Transverse colon (tissue), 4 donors: ENCODE data around the gene PTPRN2. TPM values are rescaled to one million over a fixed set of nuclear protein-coding genes. Genes with fewer than 3 reads are reported as not detected.

Source experiments
- DNase-seq: peaks from one replicate; pipeline ENCODE4 v3.0.0-alpha.2; 2019
- H3K27ac ChIP-seq, 4 donors: fragments of 200-600 bp; sonication (generic); 2 replicates each; pipeline ENCODE4 v1.5.1; 2016 to 2018; ENCODE audit warnings: inconsistent platforms in 4 of 4
- H3K27me3 ChIP-seq: fragments of 200-600 bp; sonication (generic); 2 replicates; pipeline ENCODE4 v1.5.1; 2017; ENCODE audit warnings: inconsistent platforms
- H3K36me3 ChIP-seq, 4 donors: fragments of 200-600 bp; sonication (generic); 2 replicates each; pipeline ENCODE4 v1.5.1; 2017 to 2019; ENCODE audit warnings: inconsistent platforms in 4 of 4
- H3K4me1 ChIP-seq, 4 donors: fragments of 200-600 bp; sonication (generic); 2 replicates each; pipeline ENCODE4 v1.5.1; 2017 to 2020; ENCODE audit warnings: inconsistent platforms in 4 of 4
- H3K4me3 ChIP-seq, 4 donors: fragments of 200-600 bp; sonication (generic); 1 replicate in 1 of 4; 2 replicates in 3 of 4; pipeline versions ENCODE4 v1.5.1 to v1.6.1; 2017 to 2019; ENCODE audit warnings: inconsistent platforms in 4 of 4
- H3K9me3 ChIP-seq, 2 donors: fragments of 200-600 bp; sonication (generic); 2 replicates each; pipeline ENCODE4 v1.5.1; 2017 to 2019; ENCODE audit warnings: inconsistent platforms in 2 of 2
- EP300 ChIP-seq: sonication (generic); formaldehyde crosslinking; IDR thresholded peaks from one replicate; pipeline ENCODE4 v1.6.1; 2017; ENCODE audit warnings: antibody characterized with exemption, low read depth
- POLR2A ChIP-seq: fragments of 450-650 bp; IDR thresholded peaks from one replicate; pipeline ENCODE4 v1.6.1; 2016; ENCODE audit warnings: antibody characterized with exemption, mild to moderate bottlenecking, moderate library complexity
- POLR2AphosphoS5 ChIP-seq, 3 donors: sonication (generic); formaldehyde crosslinking; IDR thresholded peaks; one replicate each; pipeline ENCODE4 v1.6.1; 2016; ENCODE audit warnings: antibody characterized with exemption in 3 of 3
- WGBS, 2 donors: methylation state at CpG; one replicate each; pipeline ENCODE4 v1.1.5; 2018; ENCODE audit warnings: low coverage in 1 of 2; 5-methylcytosine and 5-hydroxymethylcytosine counted together
- in situ Hi-C, 4 donors: fragments of 200-750 bp; cut with MboI; loops; one replicate each; pipeline versions ENCODE4 v1.15.0 to v1.15.1; 2017; ENCODE audit warnings: low sequenced_read_pairs in 3 of 4, low pct_ligation_motif_present in 1 of 4, low pct_unique_long_range_greater_than_20kb in 1 of 4
- intact Hi-C: fragments of 100-400 bp; cut with DNase I; formaldehyde crosslinking; loops from one replicate; pipeline ENCODE4 v1.15.1; 2023; ENCODE audit warnings: low total_unique reads
- total RNA-seq, 4 donors: library from RNA; depleted of rRNA; stranded (reverse); fragments of >200 nt; gene quantifications; one replicate each; pipeline ENCODE4 v1.1.0, GENCODE V29; 2016
- TF ChIP-seq, protein P1 (sequence below), 5 experiments: fragments of 200-600 bp in 3 of 5; fragments of 450-650 bp in 2 of 5; sonication (generic) in 3 of 5; IDR thresholded peaks; 1 replicate in 2 of 5; 2 replicates in 3 of 5; pipeline ENCODE4 v1.5.1; 2016 to 2017; ENCODE audit warnings: antibody characterized with exemption in 5 of 5, inconsistent platforms in 3 of 5, mild to moderate bottlenecking in 2 of 5, moderate library complexity in 1 of 5

The PTPRN2 gene
- total RNA-seq, 4 donors from 2014 or later, result 15.4 to 31.1 (median 21.8) TPM

GRCh38 chr7:157762824-157763223 is 824.8 kb downstream of the PTPRN2 start:
- no peak for TF ChIP-seq POLR2AphosphoS5 (IDR thresholded peaks at IDR 0.05)
- TF ChIP-seq, protein P1, sequence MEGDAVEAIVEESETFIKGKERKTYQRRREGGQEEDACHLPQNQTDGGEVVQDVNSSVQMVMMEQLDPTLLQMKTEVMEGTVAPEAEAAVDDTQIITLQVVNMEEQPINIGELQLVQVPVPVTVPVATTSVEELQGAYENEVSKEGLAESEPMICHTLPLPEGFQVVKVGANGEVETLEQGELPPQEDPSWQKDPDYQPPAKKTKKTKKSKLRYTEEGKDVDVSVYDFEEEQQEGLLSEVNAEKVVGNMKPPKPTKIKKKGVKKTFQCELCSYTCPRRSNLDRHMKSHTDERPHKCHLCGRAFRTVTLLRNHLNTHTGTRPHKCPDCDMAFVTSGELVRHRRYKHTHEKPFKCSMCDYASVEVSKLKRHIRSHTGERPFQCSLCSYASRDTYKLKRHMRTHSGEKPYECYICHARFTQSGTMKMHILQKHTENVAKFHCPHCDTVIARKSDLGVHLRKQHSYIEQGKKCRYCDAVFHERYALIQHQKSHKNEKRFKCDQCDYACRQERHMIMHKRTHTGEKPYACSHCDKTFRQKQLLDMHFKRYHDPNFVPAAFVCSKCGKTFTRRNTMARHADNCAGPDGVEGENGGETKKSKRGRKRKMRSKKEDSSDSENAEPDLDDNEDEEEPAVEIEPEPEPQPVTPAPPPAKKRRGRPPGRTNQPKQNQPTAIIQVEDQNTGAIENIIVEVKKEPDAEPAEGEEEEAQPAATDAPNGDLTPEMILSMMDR (IDR thresholded peaks at IDR 0.05), result no peak
- no peak for TF ChIP-seq EP300
- no peak for TF ChIP-seq POLR2A
- H3K4me1 ChIP-seq, result no peaks in the 10 kb centered on the region
- no peaks in the 10 kb centered on the region for H3K27me3 ChIP-seq
- in situ Hi-C loops (no loop called here), intact Hi-C loops (no loop called here)
- WGBS, 2 donors, result 83 to 93% methylated on average over 2 to 13 of the region's 13 CpGs
- no peak overlapping the region for H3K27ac ChIP-seq
- H3K9me3 ChIP-seq, result no peaks in the 10 kb centered on the region
- H3K36me3 ChIP-seq, result no peaks in the 10 kb centered on the region
- no peak overlapping the region for H3K4me3 ChIP-seq
- DNase-seq, result no peak

DNA sequence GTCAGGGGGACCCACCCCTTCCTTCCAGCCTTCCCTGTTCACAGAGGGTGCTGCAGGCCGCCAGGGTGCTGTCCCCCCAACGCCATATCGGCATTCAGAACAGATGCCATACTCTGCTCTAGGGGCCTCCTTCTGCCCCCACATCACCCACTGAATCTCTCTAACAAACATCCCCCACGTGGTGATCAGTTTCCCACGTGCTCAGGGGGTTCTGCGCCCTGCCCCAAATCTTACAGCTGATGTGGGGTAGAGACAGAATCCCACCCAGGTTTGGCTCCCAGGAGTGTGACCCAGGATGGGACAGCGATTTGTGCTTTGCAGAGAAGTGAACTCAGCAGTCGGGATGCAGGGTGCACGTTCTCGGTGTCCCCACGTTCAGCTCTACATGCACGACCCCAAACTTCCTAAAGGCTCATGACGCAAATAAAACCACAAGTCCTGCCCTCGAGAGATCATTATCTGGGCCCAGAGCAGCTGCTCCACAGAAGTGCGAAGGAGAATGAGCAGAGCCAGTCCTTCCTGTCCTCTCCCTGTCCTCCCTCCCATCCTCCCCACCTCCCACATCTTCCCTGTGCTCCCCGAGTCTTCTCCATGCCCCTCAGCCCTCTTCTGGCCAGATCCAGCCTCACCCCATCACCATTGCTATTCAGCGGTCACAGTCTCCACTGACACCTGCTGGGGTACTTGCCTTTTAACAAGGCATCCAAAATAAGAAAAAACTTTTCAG is 827.5 kb downstream of the PTPRN2 start:
- no peaks in the 10 kb centered on the region for H3K27me3 ChIP-seq
- no peak for TF ChIP-seq POLR2AphosphoS5 (IDR thresholded peaks at IDR 0.05)
- TF ChIP-seq EP300, result no peak
- TF ChIP-seq, protein P1 (IDR thresholded peaks at IDR 0.05), result no peak
- TF ChIP-seq POLR2A, result no peak
- no peak overlapping the region for H3K27ac ChIP-seq
- 37 to 54% methylated on average over 3 to 17 of the region's 17 CpGs for WGBS, 2 donors
- H3K9me3 ChIP-seq, result no peaks in the 10 kb centered on the region
- in situ Hi-C loops, result no loop called here
- H3K4me3 ChIP-seq, result no peak overlapping the region
- intact Hi-C loops, result no loop called here
- H3K36me3 ChIP-seq, result no peaks in the 10 kb centered on the region
- DNase-seq, result no peak
- H3K4me1 ChIP-seq, result no peaks in the 10 kb centered on the region

- in situ Hi-C loops, result no loop called here
Measured at GRCh38 chr7:157759246-157759805, 828.3 kb downstream of the PTPRN2 start.

More at GRCh38 chr7:157759246-157759805, 828.3 kb downstream of the PTPRN2 start:
- Histone ChIP-seq H3K27ac (no peak overlapping the region), H3K4me3 (no peak overlapping the region), H3K36me3 (no peaks in the 10 kb centered on the region), H3K27me3 (no peaks in the 10 kb centered on the region), H3K4me1 (no peaks in the 10 kb centered on the region), H3K9me3 (no peaks in the 10 kb centered on the region)
- intact Hi-C loops, result no loop called here
- WGBS, 2 donors, result 91 to 95% methylated on average over 7 to 19 of the region's 19 CpGs
- no peak for TF ChIP-seq POLR2A
- TF ChIP-seq, protein P1 (IDR thresholded peaks at IDR 0.05), result no peak
- TF ChIP-seq EP300, result no peak
- no peak for TF ChIP-seq POLR2AphosphoS5 (IDR thresholded peaks at IDR 0.05)
- no peak for DNase-seq
